Testis (tissue), 3 donors: Measurements from ENCODE around the gene PSMC6. TPM values are rescaled to one million over a fixed set of nuclear protein-coding genes. Genes with fewer than 3 reads are reported as not detected.

Source experiments
- DNase-seq: peaks from one replicate; pipeline ENCODE4 v3.0.0-alpha.2; 2019
- H3K27ac ChIP-seq, 2 donors: fragments of 200-600 bp; sonication (generic); one replicate each; pipeline ENCODE4 v1.5.1; 2019
- H3K27me3 ChIP-seq: fragments of 200-600 bp; sonication (generic); one replicate; pipeline ENCODE4 v1.5.1; 2019
- H3K36me3 ChIP-seq: fragments of 200-600 bp; sonication (generic); one replicate; pipeline ENCODE4 v1.5.1; 2017; ENCODE audit warnings: low read depth; ENCODE audit errors: missing control alignments
- H3K4me1 ChIP-seq: fragments of 200-600 bp; sonication (generic); one replicate; pipeline ENCODE4 v1.5.1; 2019
- H3K4me3 ChIP-seq, 2 donors: fragments of 200-600 bp; sonication (generic); one replicate each; pipeline ENCODE4 v1.5.1; 2017 to 2019
- H3K9me3 ChIP-seq: fragments of 200-600 bp; sonication (generic); one replicate; pipeline ENCODE4 v1.5.1; 2017
- CTCF ChIP-seq, 3 experiments: fragments of 450-650 bp in 2 of 3; fragments of 200-600 bp in 1 of 3; sonication (generic) in 1 of 3; IDR thresholded peaks; one replicate each; pipeline ENCODE4 v1.5.1; 2016 to 2019; ENCODE audit warnings: antibody characterized with exemption in 3 of 3, mild to moderate bottlenecking in 2 of 3, moderate library complexity in 1 of 3
- POLR2A ChIP-seq: fragments of 450-650 bp; IDR thresholded peaks from one replicate; pipeline ENCODE4 v1.6.1; 2017; ENCODE audit warnings: antibody characterized with exemption, mild to moderate bottlenecking, moderate library complexity
- WGBS, 2 donors: methylation state at CpG; one replicate each; pipeline ENCODE4 v1.1.5; 2018; 5-methylcytosine and 5-hydroxymethylcytosine counted together
- intact Hi-C: fragments of 100-400 bp; cut with DNase I; formaldehyde crosslinking; loops from one replicate; pipeline ENCODE4 v1.15.1; 2023; ENCODE audit warnings: low total_unique reads
- polyA plus RNA-seq: library from polyadenylated mRNA; stranded (reverse); fragments of 350-450 nt; fragmentation: Illumina TruSeq; extraction: RNeasy Lipid Tissue Mini Kit (QIAGEN cat#74804); gene quantifications from one replicate; pipeline ENCODE4 v1.2.3, GENCODE V29; 2014; ENCODE audit warnings: low read depth, low replicate concordance; ENCODE audit not compliant: insufficient read depth
- total RNA-seq, 2 donors: library from RNA; depleted of rRNA; stranded (reverse); fragments of >200 nt; gene quantifications; one replicate each; pipeline ENCODE4 v1.2.3, GENCODE V29; 2016

The PSMC6 gene
- total and polyA plus RNA-seq, 3 donors from 2014 or later = 45.0 to 75.9 (median 59.0) TPM

- 55 to 78% methylated on average over 1 of the region's 1 CpG for WGBS, 2 donors
- intact Hi-C loops = no loop called here
- no peaks in the 10 kb centered on the region for H3K36me3 ChIP-seq
Observed at GRCh38 chr14:52735921-52736489, 29.0 kb downstream of the PSMC6 start.

GRCh38 chr14:52738409-52738808, 31.4 kb downstream of the PSMC6 start:
- Histone ChIP-seq H3K4me1 (no peaks in the 10 kb centered on the region), H3K36me3 (no peaks in the 10 kb centered on the region), H3K27me3 (no peaks in the 10 kb centered on the region), H3K27ac (no peak overlapping the region), H3K9me3 (no peaks in the 10 kb centered on the region), H3K4me3 (no peak overlapping the region)
- TF ChIP-seq POLR2A (no peak), CTCF (IDR thresholded peaks at IDR 0.05) (no peak)
- no peak for DNase-seq
- intact Hi-C loops = no loop called here

More at GRCh38 chr14:52735921-52736489, 29.0 kb downstream of the PSMC6 start:
- no peak for DNase-seq
- no peaks in the 10 kb centered on the region for H3K27me3 ChIP-seq
- H3K4me3 ChIP-seq = no peak overlapping the region
- H3K9me3 ChIP-seq = no peaks in the 10 kb centered on the region
- TF ChIP-seq POLR2A (no peak), CTCF (IDR thresholded peaks at IDR 0.05) (no peak)
- H3K27ac ChIP-seq = no peak overlapping the region
- H3K4me1 ChIP-seq = no peaks in the 10 kb centered on the region

- H3K27me3 ChIP-seq = no peaks in the 10 kb centered on the region
- intact Hi-C loops = no loop called here
- TF ChIP-seq POLR2A = no peak
- TF ChIP-seq CTCF (IDR thresholded peaks at IDR 0.05) = no peak
- no peak overlapping the region for H3K27ac ChIP-seq
- no peak for DNase-seq
- H3K9me3 ChIP-seq = no peaks in the 10 kb centered on the region
- H3K4me1 ChIP-seq = no peaks in the 10 kb centered on the region
- no peak overlapping the region for H3K4me3 ChIP-seq
- no peaks in the 10 kb centered on the region for H3K36me3 ChIP-seq
- WGBS, 2 donors = 90 to 98% methylated on average over 1 of the region's 1 CpG
Observed at GRCh38 chr14:52740751-52741150, 33.8 kb downstream of the PSMC6 start.

- Histone ChIP-seq H3K9me3 (no peaks in the 10 kb centered on the region), H3K4me1 (no peaks in the 10 kb centered on the region), H3K4me3 (no peak overlapping the region), H3K36me3 (no peaks in the 10 kb centered on the region), H3K27me3 (no peaks in the 10 kb centered on the region), H3K27ac (peak overlapping the region in 1 of 2 donors; percentile 18)
- no peak for DNase-seq
- intact Hi-C loops = no loop called here
- TF ChIP-seq POLR2A (no peak), CTCF (IDR thresholded peaks at IDR 0.05) (no peak)
Observed at GRCh38 chr14:52741865-52742264, 34.9 kb downstream of the PSMC6 start.

GRCh38 chr14:52748647-52749292, 41.8 kb downstream of the PSMC6 start:
- Histone ChIP-seq H3K4me1 (no peaks in the 10 kb centered on the region), H3K4me3 (no peak overlapping the region), H3K36me3 (no peaks in the 10 kb centered on the region), H3K27me3 (no peaks in the 10 kb centered on the region), H3K27ac (no peak overlapping the region), H3K9me3 (no peaks in the 10 kb centered on the region)
- TF ChIP-seq CTCF (IDR thresholded peaks at IDR 0.05) (no peak), POLR2A (no peak)
- DNase-seq = no peak
- intact Hi-C loops = no loop called here
- 87 to 91% methylated on average over 8 of the region's 8 CpGs for WGBS, 2 donors
